ENCODE measurements around the gene TRIM56.
"Not testable (repeated sequence)": the region's sequence is repeated elsewhere in the genome, so short reads cannot be mapped to it uniquely, and the experiment has no call there.

The TRIM56 gene

DNA sequence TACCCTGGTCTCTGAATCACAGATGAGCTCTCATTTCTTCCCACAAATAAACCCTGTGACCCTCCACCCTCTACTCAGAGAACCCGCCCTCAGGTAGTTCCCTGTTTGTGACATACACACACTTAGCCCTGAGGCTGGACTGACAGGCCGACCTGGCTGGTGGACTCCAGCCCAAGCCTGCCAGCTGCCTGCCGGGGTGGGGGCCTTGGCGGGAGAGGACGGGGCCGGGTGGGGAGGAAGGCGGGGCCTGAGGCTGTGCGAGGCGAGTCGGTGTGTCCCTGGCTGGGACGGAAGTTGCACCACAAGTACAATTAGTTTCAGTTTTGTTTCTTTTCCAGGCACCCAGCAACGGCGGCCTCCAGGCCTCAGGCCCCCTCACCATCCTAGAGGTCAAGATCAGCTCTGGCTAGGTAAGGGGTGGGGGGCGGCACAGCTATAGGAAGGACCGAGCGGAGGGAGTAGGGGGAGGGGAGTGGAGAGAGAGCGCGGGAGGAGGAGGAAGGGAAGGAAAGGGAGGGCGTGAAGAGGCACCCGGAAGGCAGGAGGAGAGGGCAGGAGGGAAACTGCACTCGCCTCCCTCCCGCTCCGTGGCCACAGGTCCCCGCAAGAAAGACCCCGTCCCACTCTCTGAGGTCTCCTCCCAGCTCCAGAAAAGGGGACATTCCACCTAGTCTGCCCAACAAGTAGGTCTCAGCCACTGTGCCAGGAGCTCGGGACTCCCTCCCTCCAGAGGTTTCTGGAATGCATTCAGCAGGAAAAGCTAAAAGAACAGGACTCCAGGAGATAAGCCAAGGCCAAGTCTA lies at the start of gene TRIM56:
Gene TRIM56, plus strand, starts transcription at position 320 of the 803 bp plus-strand sequence. CDS start 1,832 bp downstream, outside the sequence.
- Mint-ChIP-seq H3K9me3 (no peaks in the 10 kb centered on the region), H3K36me3 (ENCODE audit: low read depth) (peaks cover 15% of the 10 kb centered on the region), H3K27me3 (no peaks in the 10 kb centered on the region), H3K27ac (peak within 1 kb of the TSS; percentile 98), H3K4me1 (ENCODE audit: low read depth) (peaks cover 36% of the 10 kb centered on the region), H3K4me3 (peak within 1 kb of the TSS; percentile 94)

GRCh38 chr7:101035941-101036340 lies 49.3 kb upstream of the TRIM56 start:
- H3K4me1 Mint-ChIP-seq (ENCODE audit: low read depth), result no peaks in the 10 kb centered on the region
- no peaks in the 10 kb centered on the region for H3K9me3 Mint-ChIP-seq
- peaks cover 7% of the 10 kb centered on the region for H3K27me3 Mint-ChIP-seq
- no peak overlapping the region for H3K4me3 Mint-ChIP-seq
- no peaks in the 10 kb centered on the region for H3K36me3 Mint-ChIP-seq (ENCODE audit: low read depth)
- H3K27ac Mint-ChIP-seq, result no peak overlapping the region

- H3K27me3 Mint-ChIP-seq; H3K4me3 Mint-ChIP-seq; H3K4me1 Mint-ChIP-seq (ENCODE audit: low read depth); H3K27ac Mint-ChIP-seq; H3K9me3 Mint-ChIP-seq; H3K36me3 Mint-ChIP-seq (ENCODE audit: low read depth): not testable (repeated sequence)
Measured at GRCh38 chr7:101041283-101041682, 44.0 kb upstream of the TRIM56 start.

- Mint-ChIP-seq H3K27me3 (peaks cover 52% of the 10 kb centered on the region), H3K9me3 (no peaks in the 10 kb centered on the region), H3K4me1 (ENCODE audit: low read depth) (peaks cover 5% of the 10 kb centered on the region), H3K36me3 (ENCODE audit: low read depth) (no peaks in the 10 kb centered on the region), H3K4me3 (no peak overlapping the region), H3K27ac (no peak overlapping the region)
Measured at GRCh38 chr7:101058355-101058754, 26.9 kb upstream of the TRIM56 start.

GRCh38 chr7:101059620-101059942 lies 25.7 kb upstream of the TRIM56 start:
- Mint-ChIP-seq H3K27me3 (peaks cover 58% of the 10 kb centered on the region), H3K9me3 (no peaks in the 10 kb centered on the region), H3K4me1 (ENCODE audit: low read depth) (peaks cover 5% of the 10 kb centered on the region), H3K36me3 (ENCODE audit: low read depth) (no peaks in the 10 kb centered on the region), H3K27ac (peak overlapping the region; percentile 36), H3K4me3 (no peak overlapping the region)

GRCh38 chr7:101060992-101061391 lies 24.3 kb upstream of the TRIM56 start:
- H3K4me3 Mint-ChIP-seq, result no peak overlapping the region
- H3K9me3 Mint-ChIP-seq, result no peaks in the 10 kb centered on the region
- H3K4me1 Mint-ChIP-seq (ENCODE audit: low read depth), result peaks cover 5% of the 10 kb centered on the region
- H3K36me3 Mint-ChIP-seq (ENCODE audit: low read depth), result no peaks in the 10 kb centered on the region
- H3K27ac Mint-ChIP-seq, result no peak overlapping the region
- H3K27me3 Mint-ChIP-seq, result peaks cover 56% of the 10 kb centered on the region

DNA sequence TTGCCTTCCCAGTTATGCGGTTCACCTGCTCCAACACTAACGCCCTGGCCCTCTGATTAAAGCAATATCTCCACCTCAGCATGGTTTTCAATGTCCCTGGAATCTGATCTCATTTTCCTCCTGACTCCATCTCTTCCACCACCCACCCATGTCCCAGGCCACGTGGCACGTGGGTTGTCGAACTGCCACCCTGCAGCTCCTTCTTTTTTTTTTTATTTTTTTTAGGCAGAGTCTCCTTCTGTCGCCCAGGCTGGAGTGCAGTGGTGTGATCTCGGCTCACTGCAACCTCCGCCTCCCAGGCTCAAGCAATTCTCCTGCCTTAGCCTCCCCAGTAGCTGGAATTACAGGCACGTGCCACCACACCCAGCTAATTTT lies 21.1 kb upstream of the TRIM56 start:
- H3K4me1 Mint-ChIP-seq (ENCODE audit: low read depth); H3K36me3 Mint-ChIP-seq (ENCODE audit: low read depth); H3K27ac Mint-ChIP-seq; H3K4me3 Mint-ChIP-seq; H3K9me3 Mint-ChIP-seq: not testable (repeated sequence)
- H3K27me3 Mint-ChIP-seq, result peaks cover 38% of the 10 kb centered on the region

GRCh38 chr7:101065162-101065561 lies 20.1 kb upstream of the TRIM56 start:
- H3K27me3 Mint-ChIP-seq, result peaks cover 33% of the 10 kb centered on the region
- not testable (repeated sequence) for H3K9me3 Mint-ChIP-seq; H3K4me1 Mint-ChIP-seq (ENCODE audit: low read depth); H3K4me3 Mint-ChIP-seq; H3K36me3 Mint-ChIP-seq (ENCODE audit: low read depth); H3K27ac Mint-ChIP-seq

GRCh38 chr7:101066141-101066832 lies 19.0 kb upstream of the TRIM56 start:
- Mint-ChIP-seq H3K9me3 (no peaks in the 10 kb centered on the region), H3K36me3 (ENCODE audit: low read depth) (no peaks in the 10 kb centered on the region), H3K4me3 (no peak overlapping the region), H3K4me1 (ENCODE audit: low read depth) (no peaks in the 10 kb centered on the region), H3K27me3 (peaks cover 28% of the 10 kb centered on the region), H3K27ac (no peak overlapping the region)

- no peaks in the 10 kb centered on the region for H3K36me3 Mint-ChIP-seq (ENCODE audit: low read depth)
- H3K27me3 Mint-ChIP-seq, result peaks cover 33% of the 10 kb centered on the region
Measured at GRCh38 chr7:101066833-101067177, 18.5 kb upstream of the TRIM56 start.

DNA sequence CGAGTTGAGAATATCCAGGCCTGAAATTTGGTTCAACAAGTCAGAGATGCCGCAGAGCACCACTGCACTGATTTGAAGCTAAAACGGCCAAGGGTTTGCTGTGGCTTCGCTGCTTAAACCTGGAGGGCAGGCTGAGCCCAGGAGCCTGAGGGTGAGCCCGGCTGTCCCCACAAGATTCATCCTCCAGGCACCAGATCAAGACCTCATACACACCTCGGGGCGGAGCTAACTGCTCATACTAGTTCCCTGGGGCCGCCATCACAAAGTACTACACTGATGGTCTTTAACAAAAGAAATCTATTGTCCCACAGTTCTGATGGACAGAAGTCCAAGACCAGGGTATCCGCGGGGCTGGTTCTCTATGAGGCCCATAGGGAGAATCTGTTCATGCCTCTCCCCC lies 16.9 kb upstream of the TRIM56 start:
- Mint-ChIP-seq H3K9me3 (no peaks in the 10 kb centered on the region), H3K4me1 (ENCODE audit: low read depth) (no peaks in the 10 kb centered on the region), H3K27ac (no peak overlapping the region), H3K36me3 (ENCODE audit: low read depth) (no peaks in the 10 kb centered on the region), H3K27me3 (peaks cover 30% of the 10 kb centered on the region), H3K4me3 (no peak overlapping the region)

More at GRCh38 chr7:101066833-101067177, 18.5 kb upstream of the TRIM56 start:
- H3K27ac Mint-ChIP-seq, result no peak overlapping the region
- H3K4me1 Mint-ChIP-seq (ENCODE audit: low read depth), result no peaks in the 10 kb centered on the region
- H3K4me3 Mint-ChIP-seq, result no peak overlapping the region
- no peaks in the 10 kb centered on the region for H3K9me3 Mint-ChIP-seq

- H3K4me1 Mint-ChIP-seq (ENCODE audit: low read depth); H3K36me3 Mint-ChIP-seq (ENCODE audit: low read depth); H3K9me3 Mint-ChIP-seq; H3K4me3 Mint-ChIP-seq; H3K27ac Mint-ChIP-seq: not testable (repeated sequence)
- peaks cover 15% of the 10 kb centered on the region for H3K27me3 Mint-ChIP-seq
Measured at GRCh38 chr7:101071362-101072104, 13.7 kb upstream of the TRIM56 start.

DNA sequence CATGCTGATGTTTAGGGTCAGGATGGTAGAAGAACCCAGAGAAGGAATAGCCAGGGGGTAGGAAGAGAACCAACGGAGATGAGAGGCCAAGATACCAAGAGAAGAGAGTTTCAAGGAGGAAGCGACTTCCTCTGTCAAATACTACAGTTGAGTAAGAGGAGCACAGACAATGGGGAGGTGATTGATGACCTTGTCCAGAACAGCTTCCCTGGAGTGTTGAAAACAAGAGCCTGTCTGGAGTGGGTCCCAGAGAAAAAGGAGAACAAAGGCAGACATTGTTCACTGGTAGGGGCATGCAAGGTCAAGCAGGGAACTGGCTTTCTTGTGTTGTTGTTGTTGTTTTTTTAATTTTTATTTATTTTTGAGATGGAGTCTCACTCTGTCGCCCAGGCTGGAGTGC lies 9.6 kb upstream of the TRIM56 start:
- Mint-ChIP-seq H3K27ac (no peak overlapping the region), H3K9me3 (no peaks in the 10 kb centered on the region), H3K27me3 (peaks cover 11% of the 10 kb centered on the region), H3K36me3 (ENCODE audit: low read depth) (no peaks in the 10 kb centered on the region), H3K4me1 (ENCODE audit: low read depth) (peaks cover 7% of the 10 kb centered on the region), H3K4me3 (no peak overlapping the region)

DNA sequence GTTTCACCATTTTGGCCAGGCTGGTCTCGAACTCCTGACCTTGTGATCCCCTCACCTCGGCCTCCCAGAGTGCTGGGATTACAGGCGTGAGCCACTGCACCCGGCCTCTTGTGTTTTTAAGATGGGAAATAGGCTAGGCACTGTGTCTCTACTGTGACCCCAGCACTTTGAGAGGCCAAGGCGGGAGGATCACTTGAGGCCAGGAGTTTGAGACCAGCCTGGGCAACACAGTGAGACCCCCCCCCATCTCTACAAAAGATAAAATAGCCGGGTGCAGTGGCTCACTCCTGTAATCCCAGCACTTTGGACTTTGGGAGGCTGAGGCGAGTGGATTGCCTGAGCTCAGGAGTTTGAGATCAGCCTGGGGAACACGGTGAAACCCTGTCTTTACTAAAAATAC lies 9.1 kb upstream of the TRIM56 start:
- peaks cover 11% of the 10 kb centered on the region for H3K27me3 Mint-ChIP-seq
- not testable (repeated sequence) for H3K27ac Mint-ChIP-seq; H3K36me3 Mint-ChIP-seq (ENCODE audit: low read depth); H3K4me1 Mint-ChIP-seq (ENCODE audit: low read depth); H3K9me3 Mint-ChIP-seq; H3K4me3 Mint-ChIP-seq

DNA sequence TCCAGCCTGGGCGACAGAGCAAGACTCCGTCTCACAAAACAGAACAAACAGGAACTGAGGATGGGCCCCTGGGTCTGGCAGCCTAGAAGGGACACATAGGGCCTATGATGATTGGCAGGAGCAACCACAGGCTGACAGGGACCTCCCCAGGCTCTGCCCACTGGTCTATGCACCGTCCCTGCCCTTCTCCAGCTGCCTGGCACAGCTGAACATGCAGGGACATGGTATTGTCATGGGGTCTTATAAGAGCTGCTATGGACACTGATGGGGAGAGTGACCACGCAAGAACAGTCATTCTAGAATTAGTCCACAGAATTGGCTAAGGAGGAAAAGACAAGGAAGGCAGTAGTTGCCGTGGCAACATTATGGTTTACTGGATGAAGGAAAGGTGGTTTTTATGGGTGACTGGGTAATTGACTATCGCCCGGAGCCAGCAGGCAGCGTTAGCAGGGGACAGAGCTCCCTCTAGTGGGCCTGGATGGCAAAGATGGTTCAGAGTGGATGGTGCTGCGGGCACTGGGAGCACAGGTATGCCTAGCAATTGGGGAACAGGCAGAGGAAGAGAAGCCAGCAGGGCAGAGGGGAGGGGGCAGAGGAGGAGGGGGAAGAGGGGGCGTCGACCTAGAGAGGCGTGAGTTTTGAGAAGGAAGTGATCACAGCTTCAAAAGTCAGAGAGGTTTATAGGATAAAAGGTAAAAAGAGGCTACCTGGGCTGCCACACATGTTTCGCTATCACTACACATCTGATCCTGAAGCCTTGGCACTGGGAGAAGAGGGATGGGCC lies 7.8 kb upstream of the TRIM56 start:
- Mint-ChIP-seq H3K9me3 (no peaks in the 10 kb centered on the region), H3K27ac (no peak overlapping the region), H3K4me3 (no peak overlapping the region), H3K4me1 (ENCODE audit: low read depth) (peaks cover 7% of the 10 kb centered on the region), H3K36me3 (ENCODE audit: low read depth) (no peaks in the 10 kb centered on the region), H3K27me3 (peaks cover 3% of the 10 kb centered on the region)
